ENCODE measurements around the gene FBXO21.

DNA sequence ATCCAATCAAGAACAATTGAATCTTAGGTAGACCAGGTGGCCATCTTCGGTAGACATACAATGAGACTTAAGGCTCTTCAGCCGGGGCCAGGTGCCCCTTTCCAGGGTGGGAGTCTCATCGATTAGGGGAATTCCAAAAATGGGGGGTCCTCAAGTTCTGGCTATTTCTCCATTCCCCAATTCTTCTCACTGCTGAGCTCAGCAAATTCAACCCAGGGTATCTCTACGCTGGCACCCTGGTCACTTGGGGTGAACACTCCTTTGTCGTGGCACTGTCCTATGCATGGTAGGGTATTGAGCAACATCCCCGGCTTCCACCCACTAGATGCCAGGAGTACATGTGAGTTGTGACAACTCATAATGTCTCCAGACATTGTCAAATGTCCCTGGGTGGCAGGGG is 34.9 kb upstream of the FBXO21 start:
- TF ChIP-seq EZH2 (optimal IDR thresholded peaks at IDR 0.05; ENCODE audit: low read depth, low read length) (no peak), EZH2phosphoT487 (IDR thresholded peaks at IDR 0.05; ENCODE audit: low read length) (no peak)
- TF ChIP-seq, protein P1, sequence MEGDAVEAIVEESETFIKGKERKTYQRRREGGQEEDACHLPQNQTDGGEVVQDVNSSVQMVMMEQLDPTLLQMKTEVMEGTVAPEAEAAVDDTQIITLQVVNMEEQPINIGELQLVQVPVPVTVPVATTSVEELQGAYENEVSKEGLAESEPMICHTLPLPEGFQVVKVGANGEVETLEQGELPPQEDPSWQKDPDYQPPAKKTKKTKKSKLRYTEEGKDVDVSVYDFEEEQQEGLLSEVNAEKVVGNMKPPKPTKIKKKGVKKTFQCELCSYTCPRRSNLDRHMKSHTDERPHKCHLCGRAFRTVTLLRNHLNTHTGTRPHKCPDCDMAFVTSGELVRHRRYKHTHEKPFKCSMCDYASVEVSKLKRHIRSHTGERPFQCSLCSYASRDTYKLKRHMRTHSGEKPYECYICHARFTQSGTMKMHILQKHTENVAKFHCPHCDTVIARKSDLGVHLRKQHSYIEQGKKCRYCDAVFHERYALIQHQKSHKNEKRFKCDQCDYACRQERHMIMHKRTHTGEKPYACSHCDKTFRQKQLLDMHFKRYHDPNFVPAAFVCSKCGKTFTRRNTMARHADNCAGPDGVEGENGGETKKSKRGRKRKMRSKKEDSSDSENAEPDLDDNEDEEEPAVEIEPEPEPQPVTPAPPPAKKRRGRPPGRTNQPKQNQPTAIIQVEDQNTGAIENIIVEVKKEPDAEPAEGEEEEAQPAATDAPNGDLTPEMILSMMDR (IDR thresholded peaks at IDR 0.05; ENCODE audit: low read length) = no peak

Measured in MM.1S (cell line).